Ovary (tissue), 9 donors: Measurements from ENCODE around the gene CCDC106. TPM values are rescaled to one million over a fixed set of nuclear protein-coding genes. Genes with fewer than 3 reads are reported as not detected.

Experiments
- DNase-seq, 5 donors: peaks; one replicate each; pipeline ENCODE4 v3.0.0-alpha.2; 2019 to 2020
- H3K27ac ChIP-seq, 2 donors: fragments of 200-600 bp; one replicate each; pipeline versions ENCODE4 v1.5.1 to v1.8.0; 2019 to 2022
- H3K27me3 ChIP-seq: fragments of 200-600 bp; one replicate; pipeline ENCODE4 v1.8.0; 2022
- H3K36me3 ChIP-seq: fragments of 200-600 bp; sonication (generic); one replicate; pipeline ENCODE4 v1.5.1; 2019
- H3K4me1 ChIP-seq: one replicate; pipeline ENCODE4 v1.8.1; 2013; ENCODE audit warnings: mild to moderate bottlenecking, moderate library complexity; ENCODE audit not compliant: insufficient read depth
- H3K4me3 ChIP-seq: fragments of 200-600 bp; sonication (generic); one replicate; pipeline ENCODE4 v1.5.1; 2017
- H3K9me3 ChIP-seq, 2 donors: fragments of 200-600 bp in 1 of 2; sonication (generic) in 1 of 2; one replicate each; pipeline versions ENCODE4 v1.5.1 to v1.8.1; 2013 to 2019; ENCODE audit warnings: mild to moderate bottlenecking in 1 of 2, moderate library complexity in 1 of 2
- EP300 ChIP-seq: sonication (generic); formaldehyde crosslinking; IDR thresholded peaks from one replicate; pipeline ENCODE4 v1.6.1; 2017; ENCODE audit warnings: antibody characterized with exemption
- POLR2A ChIP-seq: fragments of 450-650 bp; IDR thresholded peaks from one replicate; pipeline ENCODE4 v1.6.1; 2017; ENCODE audit warnings: antibody characterized with exemption, mild to moderate bottlenecking, moderate library complexity
- WGBS, 3 donors: extraction: QIAGEN DNeasy Blood & Tissue Kit in 1 of 3; methylation state at CpG; one replicate each; pipeline versions ENCODE4 v1.1.5 to v1.1.7; 2013 to 2017; 5-methylcytosine and 5-hydroxymethylcytosine counted together
- intact Hi-C, 4 donors: fragments of 100-400 bp; cut with DNase I; formaldehyde crosslinking; loops; one replicate each; pipeline versions ENCODE4 v1.11.0 to v1.15.1; 2022 to 2023
- polyA plus RNA-seq, 2 donors: library from polyadenylated mRNA; stranded (reverse); fragments of 200-250 nt in 1 of 2; fragments of 350-450 nt in 1 of 2; fragmentation: Illumina TruSeq in 1 of 2; extraction: RNeasy Lipid Tissue Mini Kit (QIAGEN cat#74804) in 1 of 2; gene quantifications; one replicate each; pipeline ENCODE4 v1.2.3, GENCODE V29; 2013 to 2014
- total RNA-seq, 7 donors: library from RNA; depleted of rRNA in 2 of 7; stranded (reverse); fragments of >200 nt in 2 of 7; fragmentation: NEBNext Ultra II Directional in 3 of 7; extraction: Animal tissue kit (Norgen Biotek cat#: 25700) in 3 of 7; gene quantifications; one replicate each; pipeline versions ENCODE4 v1.1.0 to v1.2.4, GENCODE V29; 2016 to 2023
- TF ChIP-seq, protein P1 (sequence below), 3 donors: fragments of 450-650 bp in 2 of 3; fragments of 200-600 bp in 1 of 3; IDR thresholded peaks; one replicate each; pipeline versions ENCODE4 v1.5.1 to v1.8.0; 2016 to 2022; ENCODE audit warnings: antibody characterized with exemption in 3 of 3, mild to moderate bottlenecking in 1 of 3
- donor health status: DM: no; HTN: no; CAD: no; lungs with moderate emphysema.
- donor health status: DM: no; HTN: no; CAD: no.
- donor health status: Bipolar disorder and iron deficiency.
- donor health status: DM: yes; HTN: yes; CAD: no.
- donor health status: DM: no; HTN: no; CAD: no.
- donor health status: DM: yes; HTN: yes; CAD: no.

CCDC106 gene
- total and polyA plus RNA-seq, 9 donors = 3.1 to 20.2 (median 14.5) TPM

DNA sequence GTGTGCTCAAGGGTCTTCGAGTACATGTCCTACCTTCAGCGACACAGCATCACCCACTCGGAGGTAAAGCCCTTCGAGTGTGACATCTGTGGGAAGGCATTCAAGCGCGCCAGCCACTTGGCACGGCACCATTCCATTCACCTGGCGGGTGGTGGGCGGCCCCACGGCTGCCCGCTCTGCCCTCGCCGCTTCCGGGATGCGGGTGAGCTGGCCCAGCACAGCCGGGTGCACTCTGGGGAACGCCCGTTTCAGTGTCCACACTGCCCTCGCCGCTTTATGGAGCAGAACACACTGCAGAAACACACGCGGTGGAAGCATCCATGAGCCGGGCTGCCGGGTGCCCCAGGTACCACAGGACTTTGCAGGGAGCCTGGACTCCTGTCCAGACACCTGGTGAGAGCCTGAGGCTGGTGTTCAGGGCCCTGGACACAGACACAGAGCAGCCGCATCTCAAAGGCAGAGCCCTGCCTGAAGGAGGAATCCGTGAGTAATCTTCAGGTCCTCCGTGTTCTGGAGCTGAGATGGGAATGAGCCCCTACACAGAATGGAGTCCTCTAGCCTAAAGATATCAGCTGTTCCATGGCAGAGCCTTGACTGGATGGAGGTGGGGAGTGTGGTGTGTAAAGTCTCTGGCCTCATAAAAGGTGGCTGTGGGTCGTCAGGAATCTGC, 3.0 kb upstream of the CCDC106 start:
- Histone ChIP-seq H3K9me3 (no peaks in the 10 kb centered on the region), H3K27ac (no peak overlapping the region), H3K27me3 (no peaks in the 10 kb centered on the region), H3K4me1 (peaks cover 18% of the 10 kb centered on the region), H3K4me3 (no peak overlapping the region), H3K36me3 (no peaks in the 10 kb centered on the region)
- TF ChIP-seq EP300 = no peak
- TF ChIP-seq, protein P1, sequence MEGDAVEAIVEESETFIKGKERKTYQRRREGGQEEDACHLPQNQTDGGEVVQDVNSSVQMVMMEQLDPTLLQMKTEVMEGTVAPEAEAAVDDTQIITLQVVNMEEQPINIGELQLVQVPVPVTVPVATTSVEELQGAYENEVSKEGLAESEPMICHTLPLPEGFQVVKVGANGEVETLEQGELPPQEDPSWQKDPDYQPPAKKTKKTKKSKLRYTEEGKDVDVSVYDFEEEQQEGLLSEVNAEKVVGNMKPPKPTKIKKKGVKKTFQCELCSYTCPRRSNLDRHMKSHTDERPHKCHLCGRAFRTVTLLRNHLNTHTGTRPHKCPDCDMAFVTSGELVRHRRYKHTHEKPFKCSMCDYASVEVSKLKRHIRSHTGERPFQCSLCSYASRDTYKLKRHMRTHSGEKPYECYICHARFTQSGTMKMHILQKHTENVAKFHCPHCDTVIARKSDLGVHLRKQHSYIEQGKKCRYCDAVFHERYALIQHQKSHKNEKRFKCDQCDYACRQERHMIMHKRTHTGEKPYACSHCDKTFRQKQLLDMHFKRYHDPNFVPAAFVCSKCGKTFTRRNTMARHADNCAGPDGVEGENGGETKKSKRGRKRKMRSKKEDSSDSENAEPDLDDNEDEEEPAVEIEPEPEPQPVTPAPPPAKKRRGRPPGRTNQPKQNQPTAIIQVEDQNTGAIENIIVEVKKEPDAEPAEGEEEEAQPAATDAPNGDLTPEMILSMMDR (IDR thresholded peaks at IDR 0.05) = no peak
- no peak for TF ChIP-seq POLR2A
- peak in 2 of 5 donors; percentile 49 to 52 for DNase-seq
- WGBS, 3 donors = 75 to 86% (median 82%) methylated on average over 28 of the region's 28 CpGs
- intact Hi-C loops = no loop called here

DNA sequence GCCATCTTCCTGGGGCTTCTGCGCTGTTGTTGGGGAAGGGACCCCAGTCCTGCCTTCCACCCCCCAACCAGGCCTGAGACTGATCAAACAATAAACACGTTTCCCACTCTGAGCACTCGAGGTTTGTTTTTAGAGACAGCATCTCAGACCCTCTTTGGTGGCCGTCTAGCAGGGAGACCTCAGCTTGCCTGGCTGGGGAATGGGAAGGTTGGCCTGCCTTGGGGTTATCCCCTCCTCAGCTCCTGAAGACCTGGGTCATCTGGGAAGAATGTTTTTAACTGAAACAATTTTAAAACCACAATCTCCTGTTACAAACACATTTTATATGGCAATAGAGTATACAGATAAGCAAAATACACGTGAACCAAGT, 2.5 kb upstream of the CCDC106 start:
- Histone ChIP-seq H3K9me3 (no peaks in the 10 kb centered on the region), H3K27me3 (no peaks in the 10 kb centered on the region), H3K36me3 (no peaks in the 10 kb centered on the region), H3K4me3 (no peak overlapping the region), H3K4me1 (peaks cover 15% of the 10 kb centered on the region), H3K27ac (no peak overlapping the region)
- TF ChIP-seq, protein P1 (IDR thresholded peaks at IDR 0.05) = no peak
- no peak for TF ChIP-seq POLR2A
- TF ChIP-seq EP300 = no peak
- intact Hi-C loops = no loop called here
- 45 to 58% (median 49%) methylated on average over 5 of the region's 5 CpGs for WGBS, 3 donors
- peak in 1 of 5 donors; percentile 26 for DNase-seq

DNA sequence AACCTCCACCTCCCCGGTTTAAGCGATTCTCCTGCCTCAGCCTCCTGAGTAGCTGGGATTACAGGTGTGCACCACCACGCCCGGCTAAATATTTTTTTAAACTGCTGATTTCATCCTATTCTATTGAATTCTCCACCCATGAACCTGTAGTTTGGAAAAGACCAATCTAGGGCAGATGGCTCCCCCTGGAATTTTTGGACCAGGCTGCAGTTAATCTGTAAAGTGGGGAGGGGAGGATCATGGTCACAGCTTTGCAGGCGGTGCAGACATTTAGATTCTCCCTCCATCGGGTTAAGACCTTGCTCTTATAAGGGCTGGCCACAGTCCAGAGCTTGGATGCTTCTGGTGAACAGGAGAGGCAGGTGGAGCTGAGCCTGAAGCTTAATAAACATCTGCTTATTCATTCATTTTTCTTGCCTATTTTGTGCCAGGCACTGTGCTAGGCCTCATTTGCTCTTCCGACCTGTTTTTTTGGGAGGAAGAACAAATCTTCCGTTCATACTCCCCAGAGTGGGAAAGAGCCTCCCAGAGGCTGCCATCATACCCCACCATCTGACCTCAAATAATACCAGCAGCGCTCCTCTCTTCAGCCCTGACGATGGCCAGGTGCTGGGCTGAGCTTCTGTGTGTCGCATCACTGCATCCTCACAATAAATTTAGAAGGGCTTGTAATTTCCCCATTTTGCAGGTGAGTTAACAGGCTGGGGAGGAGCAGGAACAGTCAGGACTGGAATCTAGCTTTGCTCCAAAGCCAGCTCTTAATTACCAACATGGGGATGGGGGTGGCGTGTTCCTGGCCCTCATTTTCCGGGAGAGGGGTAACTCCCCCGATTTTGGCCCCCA, 902 bp upstream of the CCDC106 start:
- H3K4me1 ChIP-seq = peaks cover 14% of the 10 kb centered on the region

DNA sequence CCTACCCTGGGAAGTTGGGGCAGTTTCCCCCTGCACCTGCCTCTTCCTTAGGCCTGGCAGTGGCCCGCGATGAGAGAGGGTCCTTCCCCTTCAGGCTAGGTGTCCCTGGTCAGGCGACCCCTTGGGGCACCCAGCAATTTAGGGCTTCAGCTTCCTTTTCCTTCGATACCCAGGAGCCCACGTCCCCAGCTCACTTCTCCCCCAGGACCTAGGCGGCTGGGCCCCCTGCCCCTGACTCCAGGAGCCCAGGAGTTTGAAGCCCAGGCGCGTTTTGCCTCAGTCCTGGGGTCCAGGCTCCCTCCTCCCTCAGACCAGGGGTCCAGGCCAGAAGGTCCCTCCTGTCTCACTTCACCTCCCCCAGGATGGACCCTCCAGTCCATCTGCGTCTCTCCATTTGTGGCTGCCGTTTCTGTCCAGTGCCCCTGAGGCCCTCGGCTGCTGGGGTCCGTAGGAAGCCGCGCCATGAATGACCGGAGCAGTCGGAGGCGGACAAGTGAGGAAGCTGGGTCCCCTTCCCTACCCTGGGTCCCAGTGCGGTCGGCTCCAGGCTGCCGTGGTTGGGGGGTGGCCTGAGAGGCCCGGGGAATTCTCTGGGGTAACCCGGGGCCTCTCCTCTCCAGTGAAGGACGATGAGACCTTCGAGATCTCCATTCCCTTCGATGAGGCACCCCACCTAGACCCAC, 714 bp downstream of the CCDC106 start:
- DNase-seq = peak in 2 of 5 donors; percentile 30 to 46
- peaks cover 11% of the 10 kb centered on the region for H3K4me1 ChIP-seq
- H3K4me3 ChIP-seq = peak overlapping the region; percentile 63
- H3K9me3 ChIP-seq = no peaks in the 10 kb centered on the region
- TF ChIP-seq EP300 (no peak), POLR2A (no peak)
- TF ChIP-seq, protein P1 (IDR thresholded peaks at IDR 0.05) = no peak
- intact Hi-C loops = no loop called here
- H3K27ac ChIP-seq = peak overlapping the region; percentile 78 to 85
- WGBS, 3 donors = 9 to 23% (median 14%) methylated on average over 24 to 25 of the region's 25 CpGs
- H3K36me3 ChIP-seq = no peaks in the 10 kb centered on the region
- H3K27me3 ChIP-seq = no peaks in the 10 kb centered on the region

More for the DNA sequence above, 902 bp upstream of the CCDC106 start:
- no peaks in the 10 kb centered on the region for H3K27me3 ChIP-seq
- H3K4me3 ChIP-seq = peak overlapping the region; percentile 63
- TF ChIP-seq, protein P1 (IDR thresholded peaks at IDR 0.05) = no peak
- TF ChIP-seq EP300 = no peak
- TF ChIP-seq POLR2A = no peak
- no peaks in the 10 kb centered on the region for H3K9me3 ChIP-seq
- WGBS, 3 donors = 36 to 41% (median 36%) methylated on average over 14 of the region's 14 CpGs
- intact Hi-C loops = no loop called here
- DNase-seq = peak in 1 of 5 donors; percentile 47
- peak overlapping the region; percentile 78 to 85 for H3K27ac ChIP-seq
- no peaks in the 10 kb centered on the region for H3K36me3 ChIP-seq
